ENCODE data around the gene ZNF428.

The ZNF428 gene

DNA sequence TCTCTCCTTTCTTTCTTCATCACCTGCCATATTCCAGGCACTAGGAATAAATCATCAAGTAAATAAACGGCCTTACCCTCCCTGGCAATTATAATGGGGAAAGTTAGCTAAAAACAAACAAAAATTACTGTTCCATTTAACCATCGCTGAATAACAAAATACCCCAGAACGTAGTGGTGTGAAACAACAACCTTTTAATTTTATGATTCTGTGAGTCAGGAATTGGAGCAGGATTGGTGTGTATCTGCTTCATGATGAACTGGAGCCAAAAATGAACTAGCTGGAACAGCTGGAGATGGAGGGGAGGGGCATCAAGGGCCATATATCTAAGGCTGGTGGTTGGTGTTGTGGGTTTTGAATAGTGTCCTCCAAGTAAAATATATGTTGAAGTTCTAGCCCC is 23.9 kb upstream of the ZNF428 start:
- in situ Hi-C loops (cut with HindIII; ENCODE audit: low pct_ligation_motif_present, low sequenced_read_pairs): no loop called here
- Histone ChIP-seq H3K27ac (no peak overlapping the region), H3K27me3 (replicated peaks) (peaks cover 7% of the 10 kb centered on the region), H3K36me3 (replicated peaks) (peaks cover 23% of the 10 kb centered on the region), H3K4me3 (ENCODE audit: low read depth, low read length) (no peak overlapping the region)
- DNase-seq: no peak
- TF ChIP-seq, protein P1, sequence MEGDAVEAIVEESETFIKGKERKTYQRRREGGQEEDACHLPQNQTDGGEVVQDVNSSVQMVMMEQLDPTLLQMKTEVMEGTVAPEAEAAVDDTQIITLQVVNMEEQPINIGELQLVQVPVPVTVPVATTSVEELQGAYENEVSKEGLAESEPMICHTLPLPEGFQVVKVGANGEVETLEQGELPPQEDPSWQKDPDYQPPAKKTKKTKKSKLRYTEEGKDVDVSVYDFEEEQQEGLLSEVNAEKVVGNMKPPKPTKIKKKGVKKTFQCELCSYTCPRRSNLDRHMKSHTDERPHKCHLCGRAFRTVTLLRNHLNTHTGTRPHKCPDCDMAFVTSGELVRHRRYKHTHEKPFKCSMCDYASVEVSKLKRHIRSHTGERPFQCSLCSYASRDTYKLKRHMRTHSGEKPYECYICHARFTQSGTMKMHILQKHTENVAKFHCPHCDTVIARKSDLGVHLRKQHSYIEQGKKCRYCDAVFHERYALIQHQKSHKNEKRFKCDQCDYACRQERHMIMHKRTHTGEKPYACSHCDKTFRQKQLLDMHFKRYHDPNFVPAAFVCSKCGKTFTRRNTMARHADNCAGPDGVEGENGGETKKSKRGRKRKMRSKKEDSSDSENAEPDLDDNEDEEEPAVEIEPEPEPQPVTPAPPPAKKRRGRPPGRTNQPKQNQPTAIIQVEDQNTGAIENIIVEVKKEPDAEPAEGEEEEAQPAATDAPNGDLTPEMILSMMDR (IDR thresholded peaks at IDR 0.05; ENCODE audit: low read depth, low read length, missing control alignments): no peak

DNA sequence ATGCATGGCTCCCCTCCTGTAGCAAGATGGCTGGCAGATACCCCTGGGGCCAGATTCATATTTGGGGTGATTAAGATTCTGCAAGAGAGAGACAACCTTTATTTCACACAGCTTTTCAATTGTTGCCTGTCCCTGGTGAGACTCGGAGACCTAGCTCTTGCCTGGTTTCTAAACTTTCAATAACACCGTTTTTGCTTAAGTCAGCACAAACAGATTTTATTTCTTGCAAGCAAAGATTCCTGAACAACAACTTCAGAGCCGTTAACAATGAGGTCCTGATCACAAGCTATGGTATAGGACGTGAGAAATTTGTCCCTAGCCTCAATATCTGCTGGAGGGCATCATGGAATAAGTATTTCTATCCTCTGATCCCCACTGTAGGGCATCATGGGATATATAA is 23.1 kb upstream of the ZNF428 start:
- Histone ChIP-seq H3K27me3 (replicated peaks) (peaks cover 7% of the 10 kb centered on the region), H3K4me3 (ENCODE audit: low read depth, low read length) (no peak overlapping the region), H3K27ac (no peak overlapping the region), H3K36me3 (replicated peaks) (peaks cover 15% of the 10 kb centered on the region)
- in situ Hi-C loops (cut with HindIII; ENCODE audit: low pct_ligation_motif_present, low sequenced_read_pairs): no loop called here
- no peak for DNase-seq
- TF ChIP-seq, protein P1 (IDR thresholded peaks at IDR 0.05; ENCODE audit: low read depth, low read length, missing control alignments): no peak

DNA sequence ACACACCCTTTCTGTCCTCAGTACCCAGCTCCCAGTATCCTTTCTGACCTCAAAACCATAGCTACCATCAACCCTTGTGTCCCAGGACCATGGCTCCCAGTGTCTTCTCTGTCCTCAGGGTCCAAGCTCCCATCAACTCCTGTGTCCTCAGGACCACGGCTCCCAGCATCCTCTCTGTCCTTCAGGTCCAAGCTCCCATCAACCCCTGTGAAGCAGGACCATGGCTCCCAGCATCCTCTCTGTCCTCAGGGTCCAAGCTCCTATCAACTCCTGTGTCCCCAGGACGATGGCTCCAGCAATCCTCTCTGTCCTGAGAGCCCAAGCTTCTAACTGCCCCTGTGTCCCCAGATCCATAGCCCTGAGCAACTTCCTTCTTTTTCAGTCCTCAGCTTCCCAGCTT is 21.9 kb upstream of the ZNF428 start:
- DNase-seq: no peak
- in situ Hi-C loops (cut with HindIII; ENCODE audit: low pct_ligation_motif_present, low sequenced_read_pairs): no loop called here
- TF ChIP-seq, protein P1 (IDR thresholded peaks at IDR 0.05; ENCODE audit: low read depth, low read length, missing control alignments): no peak
- no peak overlapping the region for H3K4me3 ChIP-seq (ENCODE audit: low read depth, low read length)
- H3K36me3 ChIP-seq (replicated peaks): peaks cover 5% of the 10 kb centered on the region
- peaks cover 7% of the 10 kb centered on the region for H3K27me3 ChIP-seq (replicated peaks)
- H3K27ac ChIP-seq: no peak overlapping the region

DNA sequence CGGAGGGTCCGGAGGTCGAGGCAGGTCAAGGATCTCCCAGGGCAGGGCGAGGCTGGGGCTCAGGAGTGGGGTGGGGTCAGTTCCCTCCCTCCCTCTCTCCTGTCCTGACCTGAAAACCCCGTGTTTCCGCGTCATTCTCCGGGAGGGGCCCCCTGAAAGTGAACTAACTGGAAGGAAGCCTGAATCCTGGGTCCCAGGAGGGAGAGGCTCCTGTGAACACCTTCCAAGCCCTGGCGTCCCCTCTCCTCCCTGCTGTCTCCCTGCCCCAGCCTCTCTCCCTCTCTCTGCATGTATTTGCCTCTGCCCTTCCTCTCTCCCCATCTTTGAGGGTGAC is 21.0 kb upstream of the ZNF428 start:
- Histone ChIP-seq H3K36me3 (replicated peaks) (no peaks in the 10 kb centered on the region), H3K27ac (no peak overlapping the region), H3K27me3 (replicated peaks) (peaks cover 7% of the 10 kb centered on the region), H3K4me3 (ENCODE audit: low read depth, low read length) (no peak overlapping the region)
- TF ChIP-seq, protein P1 (IDR thresholded peaks at IDR 0.05; ENCODE audit: low read depth, low read length, missing control alignments): no peak
- in situ Hi-C loops (cut with HindIII; ENCODE audit: low pct_ligation_motif_present, low sequenced_read_pairs): no loop called here
- DNase-seq: no peak

DNA sequence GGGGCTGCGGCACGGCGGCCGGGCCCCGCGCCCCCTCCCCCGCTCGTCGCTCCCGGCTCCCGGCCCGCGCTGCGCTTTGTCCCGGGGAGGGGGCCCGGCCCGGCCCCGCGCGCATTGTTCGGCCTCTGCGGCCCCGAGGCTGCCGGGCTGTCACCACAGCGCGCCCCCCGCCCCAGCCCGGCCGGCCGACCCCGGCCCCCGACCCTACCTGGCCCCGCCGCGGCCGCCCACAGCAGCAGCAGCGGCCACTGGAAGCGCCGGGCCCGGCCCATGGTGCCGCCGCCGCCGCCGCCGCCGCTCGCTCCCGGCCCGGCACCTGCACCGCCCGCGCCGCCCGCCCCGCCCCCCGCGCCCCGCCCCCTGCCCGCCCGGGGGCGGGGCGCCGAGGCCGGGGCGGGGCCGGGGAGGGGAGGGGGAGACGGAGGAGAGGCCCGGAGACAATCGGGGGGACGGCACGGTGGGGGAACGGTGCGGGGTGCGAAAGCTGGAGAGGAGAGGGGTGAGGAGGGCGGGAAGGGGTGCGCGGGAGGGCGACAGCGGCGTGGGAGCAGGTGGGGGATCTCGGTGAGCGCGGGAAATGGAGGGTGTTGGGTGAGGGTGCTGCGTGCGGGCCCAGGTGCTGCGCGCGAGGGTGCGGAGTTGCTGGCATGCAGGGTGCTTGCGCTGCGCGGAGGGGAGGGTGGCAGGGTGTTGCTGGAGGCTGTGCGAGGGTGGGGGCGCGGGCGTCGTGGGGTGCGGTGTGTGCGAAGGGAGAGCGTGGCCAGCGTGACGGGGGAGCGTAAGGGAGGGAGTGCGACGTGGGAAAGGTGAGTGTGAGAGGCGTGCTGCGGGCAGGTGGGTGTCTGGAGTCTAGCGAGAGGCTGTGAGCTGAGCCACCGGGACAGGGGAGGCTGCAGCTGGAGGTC is 20.3 kb upstream of the ZNF428 start, which contains the start of gene CADM4:
CADM4 (minus strand) TSS at position 332 of the 905 bp plus-strand sequence; CDS start at position 272, 60 bp downstream.
- Histone ChIP-seq H3K36me3 (replicated peaks) (no peaks in the 10 kb centered on the region), H3K27ac (no peak within 1 kb of the TSS), H3K4me3 (ENCODE audit: low read depth, low read length) (peak within 1 kb of the TSS; percentile 49), H3K27me3 (replicated peaks) (peaks cover 7% of the 10 kb centered on the region)
- TF ChIP-seq, protein P1 (IDR thresholded peaks at IDR 0.05; ENCODE audit: low read depth, low read length, missing control alignments): no peak
- no peak for DNase-seq
- in situ Hi-C loops (cut with HindIII; ENCODE audit: low pct_ligation_motif_present, low sequenced_read_pairs): no loop called here
